ENCODE data around the gene ACTN4. TPM values are rescaled to one million over a fixed set of nuclear protein-coding genes. Genes with fewer than 3 reads are reported as not detected.

ACTN4 gene
- total RNA-seq, 2 donors from 2014 or later = 661 to 878 TPM

DNA sequence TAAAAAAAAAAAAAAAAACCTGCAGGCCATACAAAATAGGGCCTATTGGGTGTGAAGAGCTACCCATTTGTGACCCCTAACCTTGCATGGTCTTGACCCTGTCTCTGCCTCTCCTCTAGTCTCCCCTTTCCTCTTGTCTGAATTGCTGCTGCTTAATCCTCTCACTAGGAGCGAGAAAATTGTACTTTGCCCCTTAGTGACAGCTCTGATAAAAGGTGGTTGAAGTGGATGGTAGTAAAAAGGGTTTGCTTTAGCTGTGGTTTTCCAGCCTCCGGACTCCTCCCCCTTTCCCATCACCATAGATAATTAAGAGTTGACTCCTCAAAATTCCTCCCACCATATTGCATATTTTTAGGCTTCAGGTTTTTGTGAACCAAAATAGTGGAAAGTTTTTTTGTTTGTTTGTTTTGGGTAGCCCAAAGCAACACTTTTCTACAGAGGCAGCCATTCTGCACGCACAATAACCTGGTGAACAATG is 23.5 kb downstream of the ACTN4 start:
- intact Hi-C loops (cut with DNase I) = no loop called here
- DNase-seq (ENCODE audit: low spot score) = no peak

DNA sequence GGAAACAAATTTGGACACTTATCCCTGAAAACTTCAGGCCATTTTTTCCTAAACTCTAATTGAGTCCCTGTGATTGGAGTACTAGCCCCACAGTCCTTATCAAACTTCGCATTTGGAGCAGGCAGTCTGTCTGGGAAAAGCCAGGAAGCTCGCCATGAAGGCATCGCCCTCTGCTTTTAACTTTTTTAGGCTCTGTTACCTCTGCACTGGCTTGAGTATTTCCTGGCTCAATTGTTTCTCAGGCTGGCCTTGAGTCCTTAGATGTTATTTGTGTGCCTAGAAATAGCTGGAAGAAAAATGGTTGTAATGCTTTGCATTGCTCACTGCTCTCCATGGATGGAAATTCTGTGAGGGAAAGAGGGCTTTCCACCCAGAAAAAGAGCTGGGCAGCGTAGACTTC is 24.2 kb downstream of the ACTN4 start:
- intact Hi-C loops (cut with DNase I) = no loop called here

DNA sequence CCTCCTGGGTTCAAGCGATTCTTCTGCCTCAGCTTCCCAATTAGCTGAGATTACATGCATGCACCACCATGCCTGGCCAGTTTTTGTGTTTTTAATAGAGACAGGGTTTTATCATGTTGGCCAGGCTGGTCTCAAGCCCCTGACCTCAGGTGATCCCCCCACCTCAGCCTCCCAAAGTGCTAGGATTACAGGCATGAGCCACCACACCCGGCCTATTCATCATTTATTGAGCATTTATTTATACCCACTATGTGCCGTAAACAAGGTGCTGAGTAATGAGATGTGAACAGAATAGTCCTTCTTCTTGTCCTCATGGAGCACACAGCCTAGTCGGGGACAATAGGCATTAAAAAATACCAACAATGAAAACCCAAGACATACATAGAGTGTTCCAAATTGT is 25.6 kb downstream of the ACTN4 start:
- intact Hi-C loops (cut with DNase I) = no loop called here
- DNase-seq (ENCODE audit: low spot score) = no peak

More for the DNA sequence above, 24.2 kb downstream of the ACTN4 start:
- DNase-seq (ENCODE audit: low spot score) = no peak

DNA sequence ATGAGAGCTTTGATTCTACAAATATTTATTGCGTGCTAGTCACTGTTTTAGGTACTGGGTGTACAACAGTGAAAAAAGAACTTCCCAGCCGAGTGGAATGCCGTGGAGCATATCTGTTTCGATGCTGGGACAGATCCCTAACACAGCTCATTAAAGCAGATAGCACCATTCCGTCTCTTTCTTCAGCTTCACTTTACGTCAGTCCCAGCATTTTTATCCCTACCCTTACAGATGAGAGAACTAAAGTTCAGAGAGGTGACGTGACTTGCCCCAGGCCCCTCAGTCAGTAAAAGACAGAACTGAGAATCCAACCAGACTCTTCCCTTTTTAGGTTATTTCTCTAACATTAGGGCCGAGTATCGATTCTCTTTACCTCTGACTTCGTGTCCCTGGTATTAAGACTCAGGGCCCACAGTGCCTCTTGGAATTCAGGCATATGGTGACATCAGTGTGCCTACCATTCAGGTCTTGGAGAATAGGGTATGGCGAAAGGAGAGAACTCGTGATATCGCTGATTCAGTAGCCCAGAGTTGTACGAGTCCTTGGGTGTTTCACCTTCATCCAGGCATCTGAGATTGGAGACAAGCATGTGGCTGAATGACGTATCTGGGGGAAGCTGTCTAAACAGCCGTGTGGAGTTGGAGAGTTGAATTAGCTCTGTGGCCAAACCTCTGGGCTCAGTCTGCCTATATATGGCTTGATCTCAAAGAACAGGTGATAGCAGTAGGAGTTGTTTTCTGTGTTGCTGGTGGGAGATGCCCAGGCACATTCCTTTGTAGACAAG is 27.1 kb downstream of the ACTN4 start:
- intact Hi-C loops (cut with DNase I) = no loop called here
- no peak for DNase-seq (ENCODE audit: low spot score)

DNA sequence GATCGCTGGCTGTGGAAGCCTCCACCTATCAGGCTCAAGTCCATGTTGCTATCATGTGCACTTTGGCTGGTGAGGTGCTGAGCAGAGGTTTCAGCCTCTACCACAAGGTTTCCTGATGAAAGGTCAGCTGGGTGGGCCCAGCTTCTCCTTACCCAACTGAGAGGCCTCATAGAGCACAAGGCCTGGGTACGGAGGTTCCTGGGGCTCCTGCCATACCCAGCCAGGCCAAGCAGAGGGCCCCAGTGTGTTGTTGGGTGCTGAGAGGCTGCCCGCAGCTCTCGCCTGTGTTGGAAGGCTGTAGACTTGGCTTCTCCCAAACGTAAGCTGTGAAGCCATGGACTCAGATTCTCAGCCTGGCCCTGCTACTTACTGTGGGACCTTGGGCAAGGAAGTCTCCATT is 28.2 kb downstream of the ACTN4 start:
- intact Hi-C loops (cut with DNase I) = no loop called here

DNA sequence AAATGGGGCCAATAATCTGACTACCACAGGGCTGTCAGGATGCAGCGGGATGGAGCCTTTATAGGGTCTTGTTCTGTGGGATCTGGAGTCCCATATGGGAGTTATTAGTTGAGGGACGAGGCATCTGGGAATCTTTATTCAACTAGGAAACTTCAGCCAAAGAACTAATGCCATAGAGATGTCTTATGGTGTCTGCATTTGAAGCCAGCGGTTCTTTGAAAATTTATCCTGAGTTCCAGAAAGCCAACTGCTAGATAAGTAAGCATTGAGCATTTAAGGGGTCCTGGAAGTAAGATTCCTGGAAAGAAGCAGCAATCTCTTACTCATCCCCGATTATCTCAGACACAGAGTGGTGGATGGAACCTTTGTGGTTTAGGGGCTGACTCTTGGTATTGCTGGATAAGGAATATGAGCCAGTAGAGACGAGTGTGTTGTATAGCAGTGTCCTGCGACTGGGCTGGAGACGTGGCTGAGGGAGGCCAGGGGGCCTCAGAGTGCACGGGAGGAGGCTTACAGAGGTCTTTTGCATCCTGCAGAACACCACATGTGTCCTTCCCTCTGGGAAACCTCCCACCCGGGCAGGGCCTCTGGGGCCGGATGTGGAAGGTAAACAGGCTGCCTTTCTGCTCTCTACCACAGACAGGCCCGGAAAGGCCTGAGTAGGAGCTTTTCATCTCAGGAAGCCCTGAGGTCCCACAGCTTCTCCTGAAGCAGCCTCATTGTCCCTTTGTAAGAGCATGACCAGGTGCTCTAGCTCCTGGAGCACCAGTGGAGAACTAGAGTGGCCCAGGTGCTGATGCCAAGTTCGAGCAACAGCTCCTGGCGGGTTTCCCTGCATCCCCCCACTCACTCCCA is 28.8 kb downstream of the ACTN4 start:
- intact Hi-C loops (cut with DNase I) = no loop called here
- no peak for DNase-seq (ENCODE audit: low spot score)

More for the DNA sequence above, 28.2 kb downstream of the ACTN4 start:
- DNase-seq (ENCODE audit: low spot score) = no peak

DNA sequence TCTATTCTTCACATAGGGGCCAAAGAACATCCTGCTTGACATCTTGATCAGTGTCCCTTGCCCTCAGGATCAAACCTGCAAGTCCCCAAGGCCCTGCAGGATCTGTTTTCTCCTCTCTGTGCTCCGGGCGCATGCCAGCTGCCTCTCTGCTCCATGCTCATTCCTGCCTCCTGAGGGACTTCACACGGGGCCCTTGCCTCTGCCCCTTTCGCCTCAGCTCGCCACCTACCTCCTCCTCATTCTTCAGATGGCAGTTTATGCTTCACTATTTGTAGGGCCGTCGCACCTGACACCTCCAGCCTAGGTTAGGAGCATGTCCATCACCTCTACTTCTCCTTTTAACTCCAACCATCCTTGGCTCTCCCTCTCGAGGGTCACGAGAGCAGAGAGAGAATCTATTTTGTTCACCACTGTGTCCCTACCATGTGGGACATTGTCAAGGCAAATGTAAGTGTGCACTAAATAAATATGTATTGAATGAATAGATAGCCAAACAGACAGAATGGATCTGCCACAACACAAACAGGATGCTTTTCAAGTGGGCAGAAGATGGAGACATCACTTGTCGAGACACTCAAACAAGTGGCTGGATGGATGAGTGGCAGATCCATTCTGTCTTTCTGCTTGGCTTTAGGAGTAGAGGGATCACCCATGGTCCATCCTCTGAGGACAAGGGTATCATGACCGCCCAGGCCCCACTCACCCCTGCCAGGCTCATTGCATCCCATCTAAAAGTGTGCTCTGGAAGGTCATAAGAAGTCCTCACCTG is 29.6 kb downstream of the ACTN4 start:
- intact Hi-C loops (cut with DNase I) = no loop called here
- no peak for DNase-seq (ENCODE audit: low spot score)

DNA sequence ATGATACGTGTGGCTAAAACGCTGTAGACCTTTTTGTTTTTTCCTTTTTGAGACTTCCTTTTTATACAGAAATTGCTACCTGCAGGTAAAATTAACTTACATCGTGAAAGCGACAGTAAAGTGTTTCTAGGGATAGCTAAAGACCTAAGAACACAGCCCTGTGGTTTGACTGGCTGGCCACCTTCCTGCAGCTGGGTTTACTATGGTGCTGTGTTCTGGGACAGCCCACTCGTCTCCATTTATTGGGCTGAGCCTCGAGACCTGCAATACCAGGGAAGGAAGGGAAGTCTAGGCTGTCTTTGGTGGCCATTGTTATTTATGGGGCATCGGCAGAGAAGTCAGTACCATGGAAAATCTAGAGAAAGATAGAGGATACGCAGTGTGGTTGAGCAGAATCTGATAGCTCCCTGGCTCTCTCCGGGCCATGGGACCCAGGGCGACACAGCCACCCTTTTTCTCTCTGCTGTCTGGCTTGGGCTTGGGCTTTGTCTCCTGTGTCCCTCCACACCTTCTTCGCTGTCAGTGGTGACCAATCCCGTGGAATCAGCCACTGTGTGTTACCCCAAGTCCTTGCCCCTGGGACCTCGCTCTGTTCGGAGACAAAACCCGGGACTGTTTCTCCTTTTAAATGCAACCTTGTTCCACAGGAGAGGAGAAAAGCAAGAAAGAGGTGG is 30.9 kb downstream of the ACTN4 start:
- no peak for DNase-seq (ENCODE audit: low spot score)
- intact Hi-C loops (cut with DNase I) = no loop called here

DNA sequence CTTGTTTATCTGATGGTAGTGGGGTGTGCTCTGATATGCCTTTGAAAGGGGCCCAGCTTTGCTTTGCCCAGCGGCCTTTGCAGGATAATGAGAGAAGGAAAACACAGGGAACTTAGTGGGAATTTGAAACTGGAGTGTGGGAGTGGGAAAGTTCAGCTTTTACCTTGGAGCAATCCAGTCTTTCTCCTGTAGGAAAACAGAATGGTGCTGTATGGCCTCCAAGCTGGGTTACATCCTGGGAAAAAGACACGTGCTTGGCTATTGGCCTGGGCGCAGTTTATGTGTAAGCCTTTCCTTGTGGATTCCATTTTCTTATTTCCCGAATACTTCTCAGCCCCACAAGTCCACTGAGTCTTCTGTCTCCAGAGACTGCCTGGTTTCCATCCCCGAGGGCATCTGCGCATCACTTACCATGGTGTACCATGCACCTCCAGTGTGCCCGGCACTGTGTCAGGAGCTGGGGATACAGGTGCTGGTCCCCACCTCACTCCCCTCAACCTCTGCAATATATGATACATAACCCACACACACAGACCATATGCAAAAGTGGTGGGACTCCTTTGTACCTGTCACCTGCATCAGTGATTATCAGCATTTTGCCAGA is 31.5 kb downstream of the ACTN4 start:
- intact Hi-C loops (cut with DNase I) = no loop called here

DNA sequence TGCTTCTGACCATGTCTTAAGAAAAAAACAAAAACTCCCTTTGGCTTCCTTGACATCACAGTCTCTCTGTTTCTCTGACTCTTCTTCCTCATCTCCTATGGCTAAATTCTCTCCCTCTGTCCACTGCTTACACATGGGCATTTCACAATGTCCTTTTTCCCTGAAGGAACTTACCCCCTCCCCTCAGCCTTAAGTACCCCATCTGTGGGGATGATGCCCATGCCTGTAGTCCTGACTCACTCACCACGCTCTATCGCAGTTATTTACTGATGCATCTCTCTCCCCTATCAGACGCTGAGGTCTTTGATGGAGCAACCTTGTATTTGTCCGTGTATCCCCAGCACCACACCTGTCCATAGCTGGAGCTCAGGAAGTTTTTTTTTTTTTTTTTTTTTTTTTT is 32.4 kb downstream of the ACTN4 start:
- no peak for DNase-seq (ENCODE audit: low spot score)
- intact Hi-C loops (cut with DNase I) = no loop called here

More for the DNA sequence above, 31.5 kb downstream of the ACTN4 start:
- DNase-seq (ENCODE audit: low spot score) = no peak

DNA sequence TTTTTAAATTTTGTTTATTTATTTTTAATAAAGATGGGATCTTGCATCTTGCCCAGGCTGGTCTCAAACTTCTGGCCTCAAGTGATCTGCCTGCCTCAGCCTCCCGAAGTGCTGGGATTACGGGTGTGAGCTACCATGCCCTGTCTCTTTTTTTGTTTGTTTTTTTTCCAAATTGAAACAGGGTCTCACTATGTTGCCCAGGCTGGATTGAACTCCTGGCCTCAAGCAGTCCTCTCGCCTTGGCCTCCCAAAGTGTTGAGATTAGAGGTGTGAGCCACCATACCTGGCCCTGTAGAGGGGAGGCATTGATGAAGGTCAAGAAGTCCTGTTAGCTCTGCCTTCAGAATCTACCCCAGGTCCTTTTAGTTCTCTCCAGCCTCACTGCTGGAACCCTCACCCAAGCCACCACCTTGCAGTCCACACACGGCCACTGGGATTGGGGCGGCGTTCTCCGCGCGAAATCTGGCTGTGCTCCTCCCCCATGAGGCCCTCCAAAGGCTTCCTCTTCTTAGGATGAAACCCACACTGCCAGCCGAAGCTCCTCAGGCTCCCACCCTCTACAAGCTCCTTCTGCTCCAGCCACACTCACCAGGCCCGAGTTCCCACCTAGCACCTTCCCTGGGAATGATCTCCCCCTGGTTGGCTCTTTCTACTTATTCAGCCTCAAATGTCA is 34.9 kb downstream of the ACTN4 start:
- no peak for DNase-seq (ENCODE audit: low spot score)
- intact Hi-C loops (cut with DNase I) = no loop called here

DNA sequence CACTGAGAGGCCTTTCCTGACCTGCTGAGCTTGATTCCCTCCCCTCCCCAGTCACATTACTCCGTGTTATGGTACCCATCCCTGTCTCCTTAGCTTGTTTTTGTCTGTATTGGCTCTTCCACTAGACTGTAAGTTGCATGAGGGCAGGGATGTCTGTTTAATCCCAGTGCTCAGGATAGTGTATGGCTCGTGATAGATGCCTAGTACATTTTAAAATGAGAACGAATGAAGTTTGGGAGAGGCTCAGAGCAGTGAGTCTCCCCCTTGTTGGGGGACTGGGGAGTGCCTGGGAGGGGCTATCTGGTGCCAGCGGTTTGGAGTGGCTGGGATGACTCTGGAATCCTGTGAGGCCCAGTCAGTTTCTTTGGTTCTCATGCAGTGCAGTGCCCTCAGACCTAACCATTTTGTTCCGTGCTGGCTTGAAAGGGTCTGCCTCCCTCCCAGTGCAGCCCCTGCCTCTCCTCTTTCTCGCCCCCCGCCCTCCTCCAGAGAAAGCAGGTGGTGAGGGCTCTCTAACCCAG is 35.5 kb downstream of the ACTN4 start:
- intact Hi-C loops (cut with DNase I) = no loop called here
- no peak for DNase-seq (ENCODE audit: low spot score)

DNA sequence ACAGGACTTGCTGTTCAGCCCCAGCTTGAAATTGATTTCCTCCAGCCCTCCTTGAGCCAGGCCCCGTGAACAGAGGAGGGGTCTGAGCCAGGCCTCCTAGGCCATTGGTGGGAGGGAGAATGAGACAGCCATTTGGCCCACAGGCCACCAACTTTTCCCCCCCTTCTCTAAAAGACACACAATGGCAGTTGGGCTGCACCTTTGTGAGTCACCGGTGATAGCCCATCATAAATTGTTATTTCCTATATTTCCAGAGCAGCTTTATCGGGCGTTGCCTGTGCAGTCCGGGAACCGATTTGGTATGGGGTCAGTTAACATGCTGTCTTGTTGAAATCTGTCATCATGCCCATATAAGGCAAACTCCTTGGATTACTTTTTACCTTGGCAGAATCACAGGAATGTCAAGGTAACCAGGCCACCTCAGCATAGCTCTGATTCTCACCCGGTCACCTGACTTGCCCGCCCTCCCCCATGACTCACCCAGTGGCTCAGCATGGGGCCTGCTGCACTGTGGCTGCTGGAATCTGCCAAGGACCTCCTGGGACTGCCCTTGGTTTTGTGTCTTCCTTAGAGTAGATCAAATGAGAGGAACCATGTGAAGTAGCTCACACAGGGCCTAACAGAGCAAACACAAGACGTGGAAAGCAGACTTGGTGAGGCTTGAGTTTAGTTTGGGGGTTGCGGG is 36.1 kb downstream of the ACTN4 start:
- intact Hi-C loops (cut with DNase I) = no loop called here
- peak; percentile 90 for DNase-seq (ENCODE audit: low spot score)

DNA sequence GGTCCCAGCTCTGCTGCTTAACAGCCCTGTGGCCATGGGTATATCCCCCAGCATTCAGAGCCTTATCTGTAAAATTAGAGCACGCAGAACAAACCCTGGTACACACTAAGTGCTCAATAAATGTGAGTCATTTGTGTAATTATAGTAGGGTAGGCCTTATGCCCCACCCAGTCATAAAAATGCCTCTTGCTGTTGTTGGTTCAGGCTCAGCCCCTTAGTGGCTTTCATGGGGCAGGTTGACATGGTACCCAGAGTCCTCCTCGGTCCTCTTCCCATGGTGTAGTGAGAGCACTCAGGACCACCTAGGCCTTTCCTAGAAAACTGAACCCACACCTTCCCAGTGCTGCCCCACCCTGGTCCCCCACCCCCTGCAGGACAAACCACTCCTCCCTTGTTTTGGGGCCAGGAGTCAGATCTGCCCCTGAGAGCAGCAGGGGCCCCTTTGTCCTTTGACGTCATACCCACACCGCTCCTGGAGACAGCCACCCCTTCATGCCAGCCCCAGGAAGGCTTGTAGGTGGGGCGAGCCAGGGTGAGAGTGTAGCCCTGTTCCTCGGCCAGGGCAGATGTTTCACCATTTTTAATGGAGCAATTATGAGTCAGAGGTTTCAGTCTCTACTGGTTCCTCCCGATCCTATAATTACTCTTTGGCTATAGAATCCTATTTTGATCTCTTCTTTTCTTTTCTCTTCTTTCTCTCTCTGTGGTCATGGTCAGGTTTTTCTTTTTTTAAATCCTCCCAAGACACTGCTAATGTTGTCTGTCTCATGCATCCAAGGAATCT is 36.8 kb downstream of the ACTN4 start:
- peak; percentile 93 for DNase-seq (ENCODE audit: low spot score)
- intact Hi-C loops (cut with DNase I) = no loop called here

DNA sequence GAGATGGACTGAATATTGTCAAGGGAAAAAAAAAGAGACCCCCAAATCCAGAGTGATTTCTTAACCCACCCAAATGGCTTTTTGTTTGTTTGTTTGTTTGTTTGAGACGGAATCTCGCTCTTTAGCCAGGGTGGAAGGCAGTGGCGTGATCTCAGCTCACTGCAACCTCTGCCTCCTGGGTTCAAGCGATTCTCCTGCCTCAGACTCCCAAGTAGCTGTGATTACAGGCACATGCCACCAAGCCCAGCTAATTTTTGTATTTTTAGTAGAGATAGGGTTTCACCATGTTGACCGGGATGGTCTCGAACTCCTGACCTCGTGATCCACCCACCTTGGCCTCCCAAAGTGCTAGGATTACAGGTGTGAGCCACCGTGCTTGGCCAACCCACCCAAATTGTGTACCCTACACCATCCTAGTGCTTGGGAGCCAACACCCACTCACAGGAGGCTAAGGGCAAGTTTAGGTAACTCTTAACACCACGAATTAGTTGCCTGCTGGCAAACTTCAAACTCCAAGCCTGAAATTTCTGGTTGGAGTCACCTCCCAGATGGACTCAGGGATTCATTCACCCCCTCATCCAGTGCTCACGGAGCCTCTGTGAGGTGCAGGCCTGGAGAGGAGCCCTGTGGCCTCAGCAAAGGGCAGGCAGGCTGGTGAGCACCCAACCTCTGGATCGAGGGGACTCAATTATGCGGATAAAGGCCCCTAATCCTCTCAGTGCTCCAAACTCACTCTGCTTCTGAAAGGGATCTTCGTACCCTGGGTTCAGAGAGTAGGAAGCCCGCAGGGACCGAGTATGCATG is 37.6 kb downstream of the ACTN4 start:
- DNase-seq (ENCODE audit: low spot score) = no peak
- intact Hi-C loops (cut with DNase I) = no loop called here
